Heart left ventricle (tissue), 13 donors: ENCODE data around the gene LCT.

Experiments used
- CTCF ChIP-seq, 12 donors: fragments of 200-600 bp; sonication (generic) in 4 of 12; IDR thresholded peaks; one replicate each; pipeline versions ENCODE4 v1.5.0 to v1.8.0; 2018 to 2022; ENCODE audit warnings: antibody characterized with exemption in 12 of 12, mild to moderate bottlenecking in 5 of 12
- POLR2A ChIP-seq, 2 donors: fragments of 450-650 bp; IDR thresholded peaks; one replicate each; pipeline ENCODE4 v1.6.1; 2017; ENCODE audit warnings: antibody characterized with exemption in 2 of 2, mild to moderate bottlenecking in 2 of 2, moderate library complexity in 2 of 2
- donor health status: ischemic (EF 13 %, LVEDD 7.1; RV severe dilation, severe dysfunction).
- donor health status: DM: no; HTN: yes; CAD: no.
- donor health status: DM: no; HTN: no; CAD: no.
- donor health status: ischemic (EF 25% LVEDD 6.9; RV normal size, moderate dysfunction).
- donor health status: ischemic (EF 25% LVEDD 5.7; RV mildly dilated, moderate dysfunction).
- donor health status: ischemic (EF 35%, LVEDD 5.7; RV mildly dilated, moderate dysfunction).
- donor health status: nonischemic (EF 11% LVEDD 7.7; RV severe dilation, severe dysfunction).
- donor health status: DM: yes; HTN: yes; CAD: no.
- donor health status: PGD.
- donor health status: ischemic (EF 29% LVEDD 5.4; RV normal size, mild dysfunction).
- donor health status: nonischemic (EF 23%, LVEDD 6.1; RV moderate dilation, normal function).

- TF ChIP-seq CTCF (IDR thresholded peaks at IDR 0.05): no peak
- TF ChIP-seq POLR2A (IDR thresholded peaks at IDR 0.05): no peak
These were observed 93.1 kb downstream of the LCT start for GRCh38 chr2:135743860-135744259.
